Heart left ventricle (tissue), 13 donors: ENCODE measurements around the gene RPA3.

ENCODE experiments used
- CTCF ChIP-seq, 12 donors: fragments of 200-600 bp; sonication (generic) in 4 of 12; IDR thresholded peaks; one replicate each; pipeline versions ENCODE4 v1.5.0 to v1.8.0; 2018 to 2022; ENCODE audit warnings: antibody characterized with exemption in 12 of 12, mild to moderate bottlenecking in 5 of 12
- POLR2A ChIP-seq, 2 donors: fragments of 450-650 bp; IDR thresholded peaks; one replicate each; pipeline ENCODE4 v1.6.1; 2017; ENCODE audit warnings: antibody characterized with exemption in 2 of 2, mild to moderate bottlenecking in 2 of 2, moderate library complexity in 2 of 2
- donor health status: ischemic (EF 13 %, LVEDD 7.1; RV severe dilation, severe dysfunction).
- donor health status: DM: no; HTN: yes; CAD: no.
- donor health status: DM: no; HTN: no; CAD: no.
- donor health status: ischemic (EF 25% LVEDD 6.9; RV normal size, moderate dysfunction).
- donor health status: ischemic (EF 25% LVEDD 5.7; RV mildly dilated, moderate dysfunction).
- donor health status: ischemic (EF 35%, LVEDD 5.7; RV mildly dilated, moderate dysfunction).
- donor health status: nonischemic (EF 11% LVEDD 7.7; RV severe dilation, severe dysfunction).
- donor health status: DM: yes; HTN: yes; CAD: no.
- donor health status: PGD.
- donor health status: ischemic (EF 29% LVEDD 5.4; RV normal size, mild dysfunction).
- donor health status: nonischemic (EF 23%, LVEDD 6.1; RV moderate dilation, normal function).

GRCh38 chr7:7642081-7642480 is 76.3 kb downstream of the RPA3 start:
- TF ChIP-seq CTCF (IDR thresholded peaks at IDR 0.05) (no peak), POLR2A (IDR thresholded peaks at IDR 0.05) (no peak)
